NT2/D1 (cell line): ENCODE data around the gene LRRTM2.

Experiments
- DNase-seq: peaks from one replicate; pipeline ENCODE4 v3.0.0-alpha.2; 2011; ENCODE audit warnings: low read depth, low spot score
- H3K27me3 ChIP-seq: 2 replicates; pipeline ENCODE4 v1.6.0; 2011; ENCODE audit warnings: mild to moderate bottlenecking; ENCODE audit not compliant: insufficient read length, insufficient read depth
- H3K36me3 ChIP-seq: 2 replicates; pipeline ENCODE4 v1.6.1; 2011; ENCODE audit warnings: mild to moderate bottlenecking, low read length, mixed read lengths; ENCODE audit not compliant: insufficient read depth, insufficient read length
- H3K4me1 ChIP-seq: 2 replicates; pipeline ENCODE4 v1.5.1; 2011; ENCODE audit not compliant: insufficient read depth, insufficient read length
- H3K4me3 ChIP-seq: 2 replicates; pipeline ENCODE4 v1.5.1; 2011; ENCODE audit warnings: low read depth; ENCODE audit not compliant: insufficient read length
- H3K9ac ChIP-seq: 2 replicates; pipeline ENCODE4 v1.6.0; 2011; ENCODE audit warnings: low read depth; ENCODE audit not compliant: insufficient read length
- H3K9me3 ChIP-seq: 2 replicates; pipeline ENCODE4 v1.5.1; 2011; ENCODE audit warnings: mild to moderate bottlenecking, low read length; ENCODE audit not compliant: insufficient read depth
- SUZ12 ChIP-seq: IDR thresholded peaks from 2 replicates; pipeline ENCODE4 v1.6.1; 2011; ENCODE audit not compliant: insufficient read length, insufficient read depth; ENCODE audit errors: extremely low read depth
- YY1 ChIP-seq: IDR thresholded peaks from 2 replicates; pipeline ENCODE4 v1.6.1; 2011; ENCODE audit not compliant: insufficient read length, insufficient read depth
- ZNF274 ChIP-seq: IDR thresholded peaks from 2 replicates; pipeline ENCODE4 v1.6.1; 2011; ENCODE audit warnings: mild to moderate bottlenecking, low read depth, low read length

Gene LRRTM2

DNA sequence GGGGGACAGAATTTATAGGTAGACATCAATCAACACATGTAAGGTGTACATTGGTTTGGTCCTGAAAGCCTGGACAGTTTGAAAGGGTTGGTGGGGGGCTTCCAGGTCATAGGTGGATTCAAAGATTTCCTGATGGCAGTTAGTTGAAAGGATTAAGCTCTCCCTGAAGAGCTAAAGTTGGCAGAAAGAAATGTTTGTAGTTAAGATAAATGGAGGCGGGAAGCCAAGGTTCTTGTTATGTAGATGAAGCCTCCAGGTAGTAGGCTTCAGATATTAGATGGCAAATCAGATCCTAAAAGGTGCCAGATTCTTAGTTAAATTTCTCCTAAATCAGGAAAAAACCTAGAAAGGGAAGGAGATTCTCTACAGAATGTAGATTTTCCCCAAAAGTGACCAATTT, 9.0 kb upstream of the LRRTM2 start:
- no peak overlapping the region for H3K9ac ChIP-seq

DNA sequence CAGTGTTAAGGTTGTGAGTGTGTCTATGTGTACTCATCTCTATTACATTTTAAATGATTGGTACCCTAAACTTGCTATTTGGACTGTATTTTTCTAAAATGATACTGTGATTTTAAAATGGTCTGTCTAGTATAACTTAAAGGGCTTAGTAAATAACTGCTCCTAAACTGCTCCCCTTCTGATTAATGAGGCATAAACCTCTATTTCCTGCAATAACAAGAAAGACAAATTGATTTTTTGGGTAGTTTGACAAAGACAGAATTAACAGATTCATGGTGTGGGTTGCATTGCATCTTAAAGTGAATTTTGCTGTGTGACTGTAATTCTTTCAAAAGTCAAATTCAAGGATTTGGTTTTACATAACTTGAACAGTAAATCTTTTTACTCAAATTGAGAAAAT, 8.1 kb upstream of the LRRTM2 start:
- H3K27me3 ChIP-seq, result no peaks in the 10 kb centered on the region
- no peaks in the 10 kb centered on the region for H3K9me3 ChIP-seq
- H3K9ac ChIP-seq, result no peak overlapping the region
- no peak overlapping the region for H3K4me3 ChIP-seq
- peaks cover 12% of the 10 kb centered on the region for H3K36me3 ChIP-seq
- H3K4me1 ChIP-seq, result no peaks in the 10 kb centered on the region
- TF ChIP-seq SUZ12 (no peak), YY1 (no peak), ZNF274 (no peak)
- DNase-seq, result no peak

More for the DNA sequence above, 9.0 kb upstream of the LRRTM2 start:
- H3K9me3 ChIP-seq, result peaks cover 8% of the 10 kb centered on the region; the same call in 1 of the 2 replicates
- no peaks in the 10 kb centered on the region for H3K4me1 ChIP-seq
- no peak overlapping the region for H3K4me3 ChIP-seq
- peaks cover 19% of the 10 kb centered on the region for H3K36me3 ChIP-seq
- no peaks in the 10 kb centered on the region for H3K27me3 ChIP-seq
- peak; percentile 9 for DNase-seq
- TF ChIP-seq YY1 (no peak), SUZ12 (no peak), ZNF274 (no peak)

DNA sequence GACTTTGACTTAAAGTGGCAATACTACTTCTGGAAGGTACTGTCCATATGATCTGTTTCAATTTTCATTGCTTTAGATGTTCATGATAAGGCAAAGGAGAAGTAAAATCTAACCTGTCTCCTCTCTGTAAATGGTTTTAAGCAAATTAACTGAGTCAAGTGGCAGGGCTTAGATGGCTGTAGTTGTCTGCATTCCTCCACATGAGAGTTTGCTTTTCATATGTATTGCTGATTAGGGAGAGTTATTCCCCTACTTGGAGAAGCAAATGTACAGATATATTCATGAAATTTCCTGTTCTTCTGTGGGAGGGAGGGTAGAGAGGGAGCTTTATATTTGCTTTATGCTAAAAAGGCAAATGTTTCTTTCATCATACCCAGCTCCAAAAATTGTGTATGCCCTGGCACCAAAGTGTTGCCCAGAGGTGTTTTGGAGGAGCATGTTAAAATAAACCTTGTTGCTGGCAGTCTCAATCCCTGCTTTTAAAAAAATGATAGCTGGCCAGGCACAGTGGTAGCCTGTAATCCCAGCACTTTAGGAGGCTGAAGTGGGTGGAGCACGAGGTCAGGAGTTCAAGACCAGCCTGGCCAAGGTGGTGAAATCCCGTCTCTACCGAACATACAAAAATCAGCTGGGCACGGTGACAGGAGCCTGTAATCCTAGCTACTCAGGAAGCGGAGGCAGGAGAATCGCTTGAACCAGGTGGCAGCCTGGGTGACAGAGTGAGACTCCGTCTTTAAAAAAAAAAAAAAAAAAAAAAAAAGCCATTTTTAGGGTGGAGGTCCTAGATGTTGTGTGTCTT, 3.5 kb upstream of the LRRTM2 start:
- DNase-seq, result no peak
- Histone ChIP-seq H3K36me3 (no peaks in the 10 kb centered on the region), H3K9ac (no peak overlapping the region), H3K9me3 (peaks cover 7% of the 10 kb centered on the region; the same call in 1 of the 2 replicates), H3K27me3 (no peaks in the 10 kb centered on the region), H3K4me1 (no peaks in the 10 kb centered on the region), H3K4me3 (no peak overlapping the region)
- TF ChIP-seq ZNF274 (no peak), YY1 (no peak), SUZ12 (no peak)

DNA sequence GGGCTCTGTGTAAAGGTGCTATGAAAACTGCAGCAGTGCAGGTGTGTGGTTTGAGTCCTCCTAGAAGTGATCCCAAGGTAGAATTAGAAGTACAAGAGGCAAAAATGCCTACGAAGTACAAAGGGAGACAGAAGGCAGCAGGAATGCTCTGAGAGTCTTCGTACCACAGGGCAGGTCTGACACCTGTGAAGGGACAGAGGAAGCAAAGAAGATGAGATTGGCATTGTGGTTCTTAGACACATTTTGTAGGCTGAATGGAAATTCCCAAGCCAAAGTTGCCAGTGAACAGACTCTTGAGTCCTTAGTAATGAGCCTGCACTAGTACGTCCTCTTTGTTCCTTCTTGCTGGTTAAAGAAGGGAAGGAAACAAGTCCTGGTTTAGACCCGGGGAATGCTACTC, 1.7 kb upstream of the LRRTM2 start:
- Histone ChIP-seq H3K27me3 (no peaks in the 10 kb centered on the region), H3K4me1 (no peaks in the 10 kb centered on the region), H3K9me3 (peaks cover 7% of the 10 kb centered on the region; the same call in 1 of the 2 replicates), H3K36me3 (no peaks in the 10 kb centered on the region), H3K9ac (no peak overlapping the region), H3K4me3 (no peak overlapping the region)
- no peak for DNase-seq
- no peak for TF ChIP-seq SUZ12
- no peak for TF ChIP-seq YY1
- no peak for TF ChIP-seq ZNF274

DNA sequence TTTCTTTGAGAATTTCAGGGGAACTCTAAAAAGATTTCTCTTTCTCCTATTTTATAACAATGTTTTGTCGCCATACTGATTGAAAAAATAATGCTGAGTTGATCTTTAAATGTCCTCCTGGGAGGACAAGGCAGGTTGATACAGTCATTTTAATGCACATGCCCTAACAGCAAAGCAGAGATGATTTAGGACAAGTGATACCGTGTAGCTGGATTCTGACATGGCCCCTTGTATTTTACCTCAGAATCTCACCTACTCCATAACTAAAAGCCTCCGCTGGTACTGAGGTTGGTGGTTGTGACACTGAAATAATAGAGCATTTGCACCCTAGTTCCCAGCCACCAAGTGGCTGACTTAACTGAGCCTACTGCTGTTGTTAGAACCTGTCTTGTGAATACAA, 811 bp upstream of the LRRTM2 start:
- DNase-seq, result no peak
- Histone ChIP-seq H3K4me1 (no peaks in the 10 kb centered on the region), H3K27me3 (no peaks in the 10 kb centered on the region), H3K36me3 (no peaks in the 10 kb centered on the region), H3K9me3 (peaks cover 7% of the 10 kb centered on the region; the same call in 1 of the 2 replicates), H3K4me3 (no peak overlapping the region), H3K9ac (no peak overlapping the region)
- TF ChIP-seq YY1, result no peak
- TF ChIP-seq SUZ12, result no peak
- TF ChIP-seq ZNF274, result no peak

DNA sequence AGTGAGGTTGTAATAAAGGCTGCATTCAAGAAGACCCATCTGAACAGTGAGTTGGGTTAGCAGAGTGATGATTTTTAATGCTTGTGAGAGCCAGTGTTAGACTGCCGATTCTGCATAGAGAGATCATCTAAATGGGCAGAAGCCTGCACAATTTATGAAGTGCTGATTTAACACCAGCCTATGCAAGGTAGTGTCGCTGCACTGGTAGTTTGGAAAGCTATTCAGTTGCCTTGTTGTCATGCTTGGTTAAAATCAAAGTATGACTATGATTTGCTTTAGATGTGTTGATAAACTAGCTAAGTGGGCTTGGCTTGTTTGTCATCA, 379 bp upstream of the LRRTM2 start:
- Histone ChIP-seq H3K27me3 (no peaks in the 10 kb centered on the region), H3K4me3 (no peak overlapping the region), H3K9ac (no peak overlapping the region), H3K36me3 (no peaks in the 10 kb centered on the region), H3K9me3 (peaks cover 7% of the 10 kb centered on the region; the same call in 1 of the 2 replicates), H3K4me1 (no peaks in the 10 kb centered on the region)
- no peak for DNase-seq
- no peak for TF ChIP-seq YY1
- TF ChIP-seq ZNF274, result no peak
- no peak for TF ChIP-seq SUZ12

DNA sequence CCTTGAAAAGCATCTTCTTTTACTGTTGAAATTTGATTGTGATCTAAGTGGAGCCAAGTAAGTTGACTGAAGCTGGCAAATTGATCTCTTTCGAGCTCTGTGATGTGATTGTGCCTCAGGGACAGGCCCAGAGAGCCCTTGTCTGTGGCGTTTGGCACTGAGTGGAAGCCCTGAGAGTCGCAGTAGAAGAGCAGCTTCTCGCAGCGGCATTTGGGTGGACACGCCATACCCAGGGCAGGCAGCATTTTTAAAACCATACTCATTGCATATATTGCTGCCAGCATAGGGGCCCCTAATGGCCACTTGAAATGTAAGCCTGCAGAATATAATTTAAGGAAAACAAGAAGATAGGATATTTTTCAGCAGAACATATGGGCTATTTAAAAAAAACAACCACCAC, 894 bp downstream of the LRRTM2 start:
- Histone ChIP-seq H3K36me3 (no peaks in the 10 kb centered on the region), H3K9ac (no peak overlapping the region), H3K4me1 (no peaks in the 10 kb centered on the region), H3K9me3 (peaks cover 7% of the 10 kb centered on the region; the same call in 1 of the 2 replicates), H3K4me3 (no peak overlapping the region), H3K27me3 (no peaks in the 10 kb centered on the region)
- DNase-seq, result no peak
- TF ChIP-seq YY1, result no peak
- no peak for TF ChIP-seq ZNF274
- TF ChIP-seq SUZ12, result no peak
